Measurements from ENCODE around the gene CAP1. TPM values are rescaled to one million over a fixed set of nuclear protein-coding genes. Genes with fewer than 3 reads are reported as not detected.
A peak's percentile ranks its signal among the peaks of the same experiment; 100 is the strongest.

The CAP1 gene
- total and polyA plus RNA-seq, 9 of the 15 experiments (the other 6 are each of a cell fraction or from before 2014, with no cell fraction given): 230 to 658 (median 281) TPM

DNA sequence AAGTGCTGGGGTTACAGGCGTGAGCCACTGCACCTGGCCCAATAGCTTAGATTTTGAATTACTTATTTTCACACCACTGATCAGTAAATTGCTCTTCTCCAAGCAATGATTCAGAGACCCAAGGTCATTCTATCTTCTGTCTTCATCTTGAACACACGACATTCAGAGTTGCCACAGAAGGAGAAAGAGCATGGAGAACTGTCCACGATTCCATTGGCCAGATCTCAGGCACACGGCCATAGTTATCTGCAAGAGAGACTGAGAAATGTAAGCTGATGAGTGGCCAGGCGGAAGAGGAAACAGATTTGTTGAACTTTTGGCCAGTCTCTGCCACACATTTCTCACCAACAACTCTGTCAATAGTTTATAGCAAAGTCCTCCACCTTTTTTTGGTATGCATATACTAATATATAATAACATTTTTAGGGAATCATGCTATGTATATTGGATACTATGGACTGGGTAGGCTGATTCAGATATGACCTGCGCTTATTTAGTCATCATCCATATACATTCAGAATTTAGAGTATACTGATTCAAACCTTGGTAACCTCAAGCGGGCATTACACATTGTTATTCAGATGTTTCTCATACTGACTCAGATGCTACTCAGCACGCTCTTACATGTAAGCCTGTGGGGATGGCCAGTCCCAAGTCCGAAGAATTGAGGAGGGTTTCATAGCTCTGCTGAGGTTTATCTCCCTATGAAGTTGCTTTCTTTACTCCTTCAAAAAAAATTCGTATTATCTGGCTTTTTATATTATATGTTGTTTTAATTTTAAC is 25.5 kb upstream of the CAP1 start (continued):
- TF ChIP-seq SRF (CRISPR knock-in tag; IDR thresholded peaks at IDR 0.05) (no peak), STAT5B (CRISPR knock-in tag; IDR thresholded peaks at IDR 0.05) (no peak), RCOR1 (IDR thresholded peaks at IDR 0.05; ENCODE audit: borderline replicate concordance in 1 of 2, low read depth in 2 of 2, low read length in 2 of 2) (0 out of 4 replicates have a peak, but pooled peaks of 1 of the 2 experiments have one; percentile 5), GABPA (tag; conservative IDR thresholded peaks at IDR 0.05; ENCODE audit: low read depth) (0 out of 2 replicates have a peak, but pooled peaks have one; percentile 23), ARNT (IDR thresholded peaks at IDR 0.05) (no peak), ZNF274 (IDR thresholded peaks at IDR 0.05; ENCODE audit: borderline replicate concordance, low read depth, low read length) (no peak), ZNF589 (CRISPR knock-in tag; IDR thresholded peaks at IDR 0.05; ENCODE audit: low read depth) (0 out of 2 replicates have a peak, but pooled peaks have one; percentile 44), FOSL1 (tag; conservative IDR thresholded peaks at IDR 0.05) (peak; percentile 69), ZNF644 (tag; IDR thresholded peaks at IDR 0.05; ENCODE audit: low read depth) (no peak), CAMTA2 (CRISPR knock-in tag; conservative IDR thresholded peaks at IDR 0.05) (no peak), ASH1L (IDR thresholded peaks at IDR 0.05; ENCODE audit: borderline replicate concordance, low read depth, partially characterized antibody) (no peak), PCBP1 (IDR thresholded peaks at IDR 0.05; ENCODE audit: low read depth, low read length, poor library complexity, severe bottlenecking) (no peak)
- TF ChIP-seq, protein P1, sequence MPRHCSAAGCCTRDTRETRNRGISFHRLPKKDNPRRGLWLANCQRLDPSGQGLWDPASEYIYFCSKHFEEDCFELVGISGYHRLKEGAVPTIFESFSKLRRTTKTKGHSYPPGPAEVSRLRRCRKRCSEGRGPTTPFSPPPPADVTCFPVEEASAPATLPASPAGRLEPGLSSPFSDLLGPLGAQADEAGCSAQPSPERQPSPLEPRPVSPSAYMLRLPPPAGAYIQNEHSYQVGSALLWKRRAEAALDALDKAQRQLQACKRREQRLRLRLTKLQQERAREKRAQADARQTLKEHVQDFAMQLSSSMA (CRISPR knock-in tag; IDR thresholded peaks at IDR 0.05): no peak
- TF ChIP-seq, protein P2, sequence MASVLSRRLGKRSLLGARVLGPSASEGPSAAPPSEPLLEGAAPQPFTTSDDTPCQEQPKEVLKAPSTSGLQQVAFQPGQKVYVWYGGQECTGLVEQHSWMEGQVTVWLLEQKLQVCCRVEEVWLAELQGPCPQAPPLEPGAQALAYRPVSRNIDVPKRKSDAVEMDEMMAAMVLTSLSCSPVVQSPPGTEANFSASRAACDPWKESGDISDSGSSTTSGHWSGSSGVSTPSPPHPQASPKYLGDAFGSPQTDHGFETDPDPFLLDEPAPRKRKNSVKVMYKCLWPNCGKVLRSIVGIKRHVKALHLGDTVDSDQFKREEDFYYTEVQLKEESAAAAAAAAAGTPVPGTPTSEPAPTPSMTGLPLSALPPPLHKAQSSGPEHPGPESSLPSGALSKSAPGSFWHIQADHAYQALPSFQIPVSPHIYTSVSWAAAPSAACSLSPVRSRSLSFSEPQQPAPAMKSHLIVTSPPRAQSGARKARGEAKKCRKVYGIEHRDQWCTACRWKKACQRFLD (CRISPR knock-in tag; IDR thresholded peaks at IDR 0.05): no peak
